HG02642 (cell line): ENCODE results near the gene GAB2.
"Not testable (repeated sequence)": the region's sequence is repeated elsewhere in the genome, so short reads cannot be mapped to it uniquely, and the experiment has no call there.

ENCODE experiments used
- ATAC-seq: cut with Tn5 transposase; IDR thresholded peaks from one replicate; pipeline ENCODE4 v1.9.1; 2021; ENCODE audit warnings: mild to moderate bottlenecking; ENCODE audit not compliant: unreplicated experiment, poor library complexity

GAB2 gene

GRCh38 chr11:78371221-78371891 lies 46.3 kb downstream of the GAB2 start:
- ATAC-seq, result no peak

- ATAC-seq, result no peak
These were observed 47.0 kb downstream of the GAB2 start for GRCh38 chr11:78370406-78371172.

- no peak for ATAC-seq
These were observed 52.2 kb downstream of the GAB2 start for GRCh38 chr11:78365381-78365792.

- ATAC-seq, result no peak
These were observed 53.4 kb downstream of the GAB2 start for GRCh38 chr11:78364128-78364751.

- ATAC-seq, result no peak
These were observed 54.5 kb downstream of the GAB2 start for GRCh38 chr11:78363024-78363619.

- ATAC-seq, result no peak
These were observed 56.4 kb downstream of the GAB2 start for GRCh38 chr11:78361228-78361627.

GRCh38 chr11:78359921-78360320 lies 57.7 kb downstream of the GAB2 start:
- ATAC-seq, result no peak

- not testable (repeated sequence) for ATAC-seq
These were observed 59.7 kb downstream of the GAB2 start for GRCh38 chr11:78357924-78358323.

GRCh38 chr11:78357425-78357824 lies 60.2 kb downstream of the GAB2 start:
- ATAC-seq, result not testable (repeated sequence)

- not testable (repeated sequence) for ATAC-seq
These were observed 61.9 kb downstream of the GAB2 start for GRCh38 chr11:78355742-78356141.

GRCh38 chr11:78355309-78355705 lies 62.3 kb downstream of the GAB2 start:
- no peak for ATAC-seq

GRCh38 chr11:78354408-78355308 lies 63.0 kb downstream of the GAB2 start:
- no peak for ATAC-seq

GRCh38 chr11:78351979-78352841 lies 65.4 kb downstream of the GAB2 start:
- no peak for ATAC-seq

GRCh38 chr11:78351193-78351592 lies 66.4 kb downstream of the GAB2 start:
- ATAC-seq, result no peak

- ATAC-seq, result no peak
These were observed 66.9 kb downstream of the GAB2 start for GRCh38 chr11:78350646-78351165.

GRCh38 chr11:78350091-78350645 lies 67.5 kb downstream of the GAB2 start:
- no peak for ATAC-seq

GRCh38 chr11:78349624-78350023 lies 68.0 kb downstream of the GAB2 start:
- ATAC-seq, result no peak

- no peak for ATAC-seq
These were observed 68.5 kb downstream of the GAB2 start for GRCh38 chr11:78349114-78349513.

GRCh38 chr11:78347956-78348355 lies 69.7 kb downstream of the GAB2 start:
- ATAC-seq, result no peak
